Fibroblast of lung (primary cell): Measurements from ENCODE around the gene C6orf47. TPM values are rescaled to one million over a fixed set of nuclear protein-coding genes. Genes with fewer than 3 reads are reported as not detected.
"Not testable (repeated sequence)": the region's sequence is repeated elsewhere in the genome, so short reads cannot be mapped to it uniquely, and the experiment has no call there.

Experiments
- DNase-seq, 2 donors: peaks; one replicate each; pipeline versions ENCODE4 v3.0.0 to v3.0.0-alpha.2; 2010; ENCODE audit warnings: low read depth in 2 of 2
- H2AFZ ChIP-seq: 2 replicates; pipeline ENCODE4 v1.5.1; 2012; ENCODE audit warnings: low read length, control low read depth, inconsistent platforms
- H3K27ac ChIP-seq: 2 replicates; pipeline ENCODE4 v1.5.1; 2011; ENCODE audit warnings: low read length, control low read depth; ENCODE audit not compliant: insufficient read depth
- H3K27me3 ChIP-seq: 2 replicates; pipeline ENCODE4 v1.5.1; 2011; ENCODE audit warnings: mild to moderate bottlenecking, low read length; ENCODE audit not compliant: control insufficient read depth, insufficient read depth
- H3K36me3 ChIP-seq: 2 replicates; pipeline ENCODE4 v1.5.1; 2011; ENCODE audit warnings: low read length; ENCODE audit not compliant: control insufficient read depth, insufficient read depth
- H3K4me1 ChIP-seq: 2 replicates; pipeline ENCODE4 v1.5.1; 2011; ENCODE audit warnings: low read length; ENCODE audit not compliant: control insufficient read depth, insufficient read depth; ENCODE audit errors: extremely low read depth
- H3K4me2 ChIP-seq: 2 replicates; pipeline ENCODE4 v1.5.1; 2011; ENCODE audit warnings: low read length, control low read depth; ENCODE audit not compliant: insufficient read depth; ENCODE audit errors: extremely low read depth
- H3K4me3 ChIP-seq, 4 experiments: fragments of 200-600 bp in 1 of 4; sonication (generic) in 1 of 4; replicated peaks in 1 of 4; 2 replicates each; pipeline ENCODE4 v1.5.1; 2011 to 2016; ENCODE audit warnings: low read length in 4 of 4, low read depth in 3 of 4, mild to moderate bottlenecking in 3 of 4, control low read depth in 2 of 4, inconsistent platforms in 1 of 4, mixed read lengths in 1 of 4; ENCODE audit not compliant: insufficient read depth in 1 of 4; ENCODE audit errors: control extremely low read depth in 1 of 4
- H3K79me2 ChIP-seq: 2 replicates; pipeline ENCODE4 v1.5.1; 2012; ENCODE audit warnings: mild to moderate bottlenecking, low read length, inconsistent platforms; ENCODE audit not compliant: control insufficient read depth, insufficient read depth
- H3K9ac ChIP-seq: 2 replicates; pipeline ENCODE4 v1.5.1; 2011; ENCODE audit warnings: mild to moderate bottlenecking, low read length, control low read depth; ENCODE audit not compliant: insufficient read depth
- H3K9me3 ChIP-seq: 2 replicates; pipeline ENCODE4 v1.5.1; 2012; ENCODE audit warnings: low read depth, low read length; ENCODE audit not compliant: control insufficient read depth, insufficient read depth
- H4K20me1 ChIP-seq: 2 replicates; pipeline ENCODE4 v1.5.1; 2011; ENCODE audit warnings: low read length; ENCODE audit not compliant: control insufficient read depth, insufficient read depth; ENCODE audit errors: extremely low read depth
- CTCF ChIP-seq, 2 donors: IDR thresholded peaks in 1 of 2; conservative IDR thresholded peaks in 1 of 2; 1 replicate in 1 of 2; 2 replicates in 1 of 2; pipeline ENCODE4 v1.5.1; 2011 to 2012; ENCODE audit warnings: low read length in 2 of 2, control low read depth in 1 of 2, inconsistent platforms in 1 of 2, low read depth in 1 of 2, mild to moderate bottlenecking in 1 of 2
- EZH2 ChIP-seq: IDR thresholded peaks from 2 replicates; pipeline ENCODE4 v1.5.1; 2012; ENCODE audit warnings: low read length, control low read depth, mild to moderate bottlenecking; ENCODE audit errors: missing control alignments
- polyA minus RNA-seq: library from RNA; depleted of rRNA, polyadenylated mRNA; stranded (reverse); fragments of >200 nt; gene quantifications from 2 replicates; pipeline ENCODE4 v1.2.3, GENCODE V29; 2011; ENCODE audit warnings: low replicate concordance
- polyA plus RNA-seq, 2 donors: library from polyadenylated mRNA; depleted of rRNA in 1 of 2; stranded (reverse) in 1 of 2; unstranded in 1 of 2; fragments of >200 nt; gene quantifications; 2 replicates each; pipeline ENCODE4 v1.2.1, GENCODE V29; 2011 to 2012; ENCODE audit warnings: missing spikeins in 1 of 2
- total RNA-seq: library from RNA; depleted of rRNA; stranded (reverse); fragments of >200 nt; gene quantifications from 2 replicates; pipeline ENCODE4 v1.2.1, GENCODE V29; 2014

Gene C6orf47
- 20.6 and 26.2 TPM in 2 replicates for total RNA-seq
- polyA plus RNA-seq: 6.6 and 7.9 TPM in 2 replicates
- 12.4 and 14.4 TPM in 2 replicates for polyA plus RNA-seq (2012)
- 9.5 and 10.7 TPM in 2 replicates for polyA minus RNA-seq

- H3K9ac ChIP-seq: peak within 1 kb of the TSS; percentile 76
- no peak for TF ChIP-seq CTCF (conservative IDR thresholded peaks at IDR 0.05 in 1 of 2, IDR thresholded peaks at IDR 0.05 in 1 of 2; ENCODE audit: low read depth in 1 of 2, low read length in 2 of 2)
- TF ChIP-seq EZH2: no peak
- DNase-seq: peak; percentile 78 to 79
These were observed at the start of gene C6orf47 for GRCh38 chr6:31660381-31661261. Gene C6orf47 (minus strand): TSS chr6:31660778. CDS start chr6:31659947, 831 bp downstream.

DNA sequence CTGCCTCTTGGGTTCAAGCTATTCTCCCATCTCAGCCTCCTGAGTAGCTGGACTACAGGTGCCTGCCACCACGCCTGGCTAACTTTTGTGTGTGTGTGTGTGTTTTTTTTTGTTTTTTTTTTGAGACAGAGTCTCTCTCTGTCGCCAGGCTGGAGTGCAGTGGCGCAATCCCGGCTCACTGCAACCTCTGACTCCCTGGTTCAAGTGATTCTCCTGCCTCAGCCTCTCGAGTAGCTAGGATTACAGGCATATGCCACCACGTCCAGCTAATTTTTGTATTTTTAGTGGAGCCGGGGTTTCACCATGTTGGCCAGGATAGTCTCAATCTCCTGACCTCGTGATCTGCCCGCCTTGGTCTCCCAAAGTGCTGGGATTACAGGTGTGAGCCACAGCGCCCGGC, 48.6 kb upstream of the C6orf47 start:
- H3K4me3 ChIP-seq, DNase-seq, H3K9me3 ChIP-seq, H3K36me3 ChIP-seq, H3K27ac ChIP-seq, H2AFZ ChIP-seq, H3K4me2 ChIP-seq, H3K4me1 ChIP-seq, H4K20me1 ChIP-seq, H3K79me2 ChIP-seq, H3K9ac ChIP-seq: not testable (repeated sequence)
- H3K27me3 ChIP-seq: peaks cover 18% of the 10 kb centered on the region

More at GRCh38 chr6:31660381-31661261, at the start of gene C6orf47:
- Histone ChIP-seq H3K4me3 (peak within 1 kb of the TSS; percentile 90 to 99 (median 96)), H4K20me1 (no peaks in the 10 kb centered on the region), H3K36me3 (peaks cover 5% of the 10 kb centered on the region), H3K79me2 (peaks cover 41% of the 10 kb centered on the region), H3K9me3 (no peaks in the 10 kb centered on the region), H3K4me1 (peaks cover 22% of the 10 kb centered on the region), H2AFZ (peak within 1 kb of the TSS; percentile 5), H3K27me3 (no peaks in the 10 kb centered on the region), H3K4me2 (peak within 1 kb of the TSS; percentile 100), H3K27ac (peak within 1 kb of the TSS; percentile 87)

DNA sequence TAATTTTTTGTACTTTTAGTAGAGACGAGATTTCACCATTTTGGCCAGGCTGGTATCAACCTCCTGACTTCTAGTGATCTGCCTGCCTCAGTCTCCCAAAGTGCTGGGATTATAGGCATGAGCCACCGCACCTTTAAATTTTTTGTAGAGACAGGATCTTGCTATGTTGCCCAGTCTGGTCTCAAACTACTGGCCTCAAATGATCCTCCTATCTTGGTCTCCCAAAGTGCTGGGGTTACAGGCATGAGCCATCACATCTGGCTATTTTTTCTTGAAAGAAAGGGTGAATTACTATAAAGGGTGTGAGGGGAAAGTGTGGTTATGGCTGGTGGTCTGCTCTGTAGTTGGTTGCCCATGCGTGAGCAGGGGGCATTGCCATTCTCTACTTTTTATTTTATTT, 47.6 kb upstream of the C6orf47 start:
- no peak overlapping the region for H3K9ac ChIP-seq
- no peak for TF ChIP-seq CTCF (conservative IDR thresholded peaks at IDR 0.05 in 1 of 2, IDR thresholded peaks at IDR 0.05 in 1 of 2; ENCODE audit: low read depth in 1 of 2, low read length in 2 of 2)
- TF ChIP-seq EZH2: no peak
- no peak for DNase-seq
- no peaks in the 10 kb centered on the region for H4K20me1 ChIP-seq
- H3K79me2 ChIP-seq: no peaks in the 10 kb centered on the region
- no peak overlapping the region for H3K4me2 ChIP-seq
- no peaks in the 10 kb centered on the region for H3K36me3 ChIP-seq
- H3K4me1 ChIP-seq: no peaks in the 10 kb centered on the region
- peaks cover 14% of the 10 kb centered on the region for H3K27me3 ChIP-seq
- H3K4me3 ChIP-seq: no peak overlapping the region
- H3K27ac ChIP-seq: no peak overlapping the region
- no peak overlapping the region for H2AFZ ChIP-seq
- H3K9me3 ChIP-seq: no peaks in the 10 kb centered on the region
